GM12878 (cell line): ENCODE results near the gene EIF4B. TPM values are rescaled to one million over a fixed set of nuclear protein-coding genes. Genes with fewer than 3 reads are reported as not detected.
A peak's percentile ranks its signal among the peaks of the same experiment; 100 is the strongest.

ENCODE experiments used
- BCL11A ChIP-seq: IDR thresholded peaks from 2 replicates; pipeline ENCODE4 v1.6.1; 2011; ENCODE audit warnings: low read depth, low read length
- CBX3 ChIP-seq: fragments of 200-600 bp; sonication (generic); IDR thresholded peaks from 2 replicates; pipeline ENCODE4 v1.6.1; 2016; ENCODE audit warnings: low read depth, borderline replicate concordance
- EP300 ChIP-seq, 2 experiments: fragments of 150-350 bp in 1 of 2; IDR thresholded peaks; 2 replicates each; pipeline ENCODE4 v1.6.1; 2011 to 2012; ENCODE audit warnings: low read depth in 2 of 2, low read length in 2 of 2, borderline replicate concordance in 1 of 2, improper control_type of control experiment in 1 of 2, inconsistent platforms in 1 of 2; ENCODE audit not compliant: control insufficient read depth in 1 of 2
- ETV6 ChIP-seq, 2 experiments: fragments of 450-650 bp in 1 of 2; IDR thresholded peaks in 1 of 2; conservative IDR thresholded peaks in 1 of 2; 2 replicates each; pipeline ENCODE4 v1.6.1; 2014; ENCODE audit warnings: antibody characterized with exemption in 1 of 2, borderline replicate concordance in 1 of 2, low read depth in 1 of 2, mild to moderate bottlenecking in 1 of 2, moderate library complexity in 1 of 2
- FOXK2 ChIP-seq: fragments of 450-650 bp; IDR thresholded peaks from 2 replicates; pipeline ENCODE4 v1.6.1; 2017; ENCODE audit warnings: mild to moderate bottlenecking, moderate library complexity
- HDGF ChIP-seq: fragments of 450-650 bp; IDR thresholded peaks from 2 replicates; pipeline ENCODE4 v1.6.1; 2016; ENCODE audit warnings: antibody characterized with exemption
- IRF4 ChIP-seq: IDR thresholded peaks from 2 replicates; pipeline ENCODE4 v1.6.1; 2011; ENCODE audit warnings: low read depth, low read length
- JUND ChIP-seq: IDR thresholded peaks from 2 replicates; pipeline ENCODE4 v1.6.1; 2012; ENCODE audit warnings: low read depth, mild to moderate bottlenecking, low read length, improper control_type of control experiment, moderate library complexity
- KDM1A ChIP-seq: fragments of 200-600 bp; sonication (generic); IDR thresholded peaks from 2 replicates; pipeline ENCODE4 v1.6.1; 2016; ENCODE audit warnings: borderline replicate concordance
- MEF2B ChIP-seq: fragments of 450-650 bp; IDR thresholded peaks from 2 replicates; pipeline ENCODE4 v1.6.1; 2018; ENCODE audit warnings: mild to moderate bottlenecking, moderate library complexity; ENCODE audit not compliant: partially characterized antibody, poor library complexity, severe bottlenecking
- MTA2 ChIP-seq: fragments of 450-650 bp; IDR thresholded peaks from 2 replicates; pipeline ENCODE4 v1.6.1; 2016; ENCODE audit warnings: low read depth, mild to moderate bottlenecking, moderate library complexity
- MYB ChIP-seq: fragments of 150-350 bp; IDR thresholded peaks from 2 replicates; pipeline ENCODE4 v1.6.1; 2014; ENCODE audit warnings: mild to moderate bottlenecking, low read depth, low read length, borderline replicate concordance
- NFYA ChIP-seq: IDR thresholded peaks from 2 replicates; pipeline ENCODE4 v1.6.1; 2011; ENCODE audit warnings: low read depth, mild to moderate bottlenecking, low read length, improper control_type of control experiment, borderline replicate concordance
- NRF1 ChIP-seq: conservative IDR thresholded peaks from 2 replicates; pipeline ENCODE4 v1.6.1; 2011; ENCODE audit warnings: mild to moderate bottlenecking, low read depth, low read length, improper control_type of control experiment
- POU2F2 ChIP-seq: IDR thresholded peaks from 3 replicates; pipeline ENCODE4 v1.6.1; 2011; ENCODE audit warnings: low read depth, mild to moderate bottlenecking, low read length, borderline replicate concordance
- SPI1 ChIP-seq: IDR thresholded peaks from 2 replicates; pipeline ENCODE4 v1.6.1; 2011; ENCODE audit warnings: low read depth, mild to moderate bottlenecking, low read length, moderate library complexity, borderline replicate concordance; ENCODE audit not compliant: insufficient read depth
- STAT3 ChIP-seq: IDR thresholded peaks from 2 replicates; pipeline ENCODE4 v1.6.1; 2011; ENCODE audit warnings: low read depth, low read length, improper control_type of control experiment
- SUPT20H ChIP-seq: IDR thresholded peaks from 2 replicates; pipeline ENCODE4 v1.6.1; 2011; ENCODE audit warnings: low read depth, mild to moderate bottlenecking, low read length, moderate library complexity, borderline replicate concordance; ENCODE audit not compliant: control insufficient read depth
- TARDBP ChIP-seq: IDR thresholded peaks from 2 replicates; pipeline ENCODE4 v1.6.1; 2016; ENCODE audit warnings: borderline replicate concordance
- WRNIP1 ChIP-seq: IDR thresholded peaks from 2 replicates; pipeline ENCODE4 v1.6.1; 2011; ENCODE audit warnings: low read depth, low read length, improper control_type of control experiment, borderline replicate concordance
- ZNF217 ChIP-seq: fragments of 450-650 bp; IDR thresholded peaks from 2 replicates; pipeline ENCODE4 v1.6.1; 2017; ENCODE audit warnings: antibody characterized with exemption, mild to moderate bottlenecking
- polyA plus RNA-seq, 11 experiments: library from polyadenylated mRNA; depleted of rRNA in 4 of 11; unstranded in 6 of 11; stranded (reverse) in 5 of 11; fragments of >200 nt; fragmentation: Nextera tagmentation in 4 of 11; fragmentation: Illumina TruSeq in 1 of 11; extraction: Ambion mirVana in 4 of 11; extraction: Trizol in 1 of 11; gene quantifications; 1 replicate in 1 of 11; 2 replicates in 10 of 11; pipeline versions ENCODE4 v1.2.1 to v1.2.3, GENCODE V29; 2011 to 2016; ENCODE audit warnings: inconsistent platforms in 2 of 11, missing spikeins in 2 of 11, low read depth in 1 of 11
- total RNA-seq, 4 experiments: library from RNA; depleted of rRNA in 3 of 4; stranded (reverse); fragments of >200 nt in 3 of 4; fragmentation: Illumina TruSeq in 1 of 4; extraction: Trizol in 1 of 4; gene quantifications; 2 replicates each; pipeline versions ENCODE4 v1.2.1 to v1.2.3, GENCODE V29; 2013 to 2021
- TF ChIP-seq, protein P1 (sequence below): fragments of 450-650 bp; IDR thresholded peaks from 2 replicates; pipeline ENCODE4 v1.6.1; 2017; ENCODE audit warnings: antibody characterized with exemption, mild to moderate bottlenecking, moderate library complexity
- TF ChIP-seq, protein P2 (sequence below), 3 experiments: IDR thresholded peaks in 2 of 3; conservative IDR thresholded peaks in 1 of 3; 2 replicates each; pipeline ENCODE4 v1.5.1; 2011; ENCODE audit warnings: low read depth in 3 of 3, low read length in 3 of 3, mild to moderate bottlenecking in 3 of 3, control low read depth in 2 of 3, moderate library complexity in 2 of 3, inconsistent platforms in 1 of 3, mixed read lengths in 1 of 3; ENCODE audit not compliant: control insufficient read depth in 2 of 3, insufficient read depth in 1 of 3; ENCODE audit errors: extremely low read depth in 1 of 3
- TF ChIP-seq, protein P3 (sequence below): IDR thresholded peaks from 2 replicates; pipeline ENCODE4 v1.6.1; 2011; ENCODE audit warnings: mild to moderate bottlenecking, low read depth, low read length, moderate library complexity; ENCODE audit not compliant: insufficient replicate concordance

The EIF4B gene
- total and polyA plus RNA-seq, 10 of the 15 experiments (the other 5 are each of a cell fraction or from before 2014, with no cell fraction given): 123 to 752 (median 431) TPM

DNA sequence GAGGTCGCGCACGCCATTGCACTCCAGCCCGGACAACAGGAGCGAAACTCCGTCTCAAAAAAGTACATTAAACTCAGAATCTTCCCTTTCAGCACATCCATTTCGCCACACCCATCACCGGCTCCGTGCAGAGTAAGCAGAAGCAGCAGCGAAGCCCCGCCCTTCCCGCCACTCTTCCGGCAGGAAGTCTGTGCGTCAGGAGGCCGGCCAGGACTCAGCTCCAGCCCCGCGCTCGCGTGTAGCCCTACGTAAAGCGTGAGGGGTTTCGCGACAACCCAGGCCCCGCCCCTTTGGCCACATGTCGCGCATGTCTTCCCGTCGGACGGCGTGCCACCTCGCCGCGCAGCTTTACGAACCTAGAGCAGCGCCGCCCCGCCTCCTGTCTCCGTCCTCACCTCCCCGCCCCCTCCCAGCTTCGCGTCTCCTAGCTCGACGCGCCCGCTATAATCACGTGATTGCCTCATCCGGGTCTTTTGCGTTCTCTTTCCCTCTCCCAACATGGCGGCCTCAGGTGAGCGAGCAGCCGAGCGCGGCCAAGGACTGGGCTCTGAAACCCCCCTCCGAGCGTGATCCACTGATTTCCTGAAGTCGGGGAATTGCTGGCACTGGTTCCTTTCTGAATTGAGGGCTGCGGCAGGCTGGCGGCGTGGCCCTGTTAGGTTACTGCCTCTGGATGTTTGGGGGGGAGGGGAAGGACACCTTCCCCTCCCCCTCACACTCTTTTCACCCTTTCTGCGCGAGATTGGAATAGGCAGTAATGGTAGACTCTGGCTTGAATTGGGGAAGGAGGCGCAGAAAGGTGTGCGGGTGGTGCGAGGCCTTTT, at the start of gene EIF4B (continued):
- TF ChIP-seq, protein P1, sequence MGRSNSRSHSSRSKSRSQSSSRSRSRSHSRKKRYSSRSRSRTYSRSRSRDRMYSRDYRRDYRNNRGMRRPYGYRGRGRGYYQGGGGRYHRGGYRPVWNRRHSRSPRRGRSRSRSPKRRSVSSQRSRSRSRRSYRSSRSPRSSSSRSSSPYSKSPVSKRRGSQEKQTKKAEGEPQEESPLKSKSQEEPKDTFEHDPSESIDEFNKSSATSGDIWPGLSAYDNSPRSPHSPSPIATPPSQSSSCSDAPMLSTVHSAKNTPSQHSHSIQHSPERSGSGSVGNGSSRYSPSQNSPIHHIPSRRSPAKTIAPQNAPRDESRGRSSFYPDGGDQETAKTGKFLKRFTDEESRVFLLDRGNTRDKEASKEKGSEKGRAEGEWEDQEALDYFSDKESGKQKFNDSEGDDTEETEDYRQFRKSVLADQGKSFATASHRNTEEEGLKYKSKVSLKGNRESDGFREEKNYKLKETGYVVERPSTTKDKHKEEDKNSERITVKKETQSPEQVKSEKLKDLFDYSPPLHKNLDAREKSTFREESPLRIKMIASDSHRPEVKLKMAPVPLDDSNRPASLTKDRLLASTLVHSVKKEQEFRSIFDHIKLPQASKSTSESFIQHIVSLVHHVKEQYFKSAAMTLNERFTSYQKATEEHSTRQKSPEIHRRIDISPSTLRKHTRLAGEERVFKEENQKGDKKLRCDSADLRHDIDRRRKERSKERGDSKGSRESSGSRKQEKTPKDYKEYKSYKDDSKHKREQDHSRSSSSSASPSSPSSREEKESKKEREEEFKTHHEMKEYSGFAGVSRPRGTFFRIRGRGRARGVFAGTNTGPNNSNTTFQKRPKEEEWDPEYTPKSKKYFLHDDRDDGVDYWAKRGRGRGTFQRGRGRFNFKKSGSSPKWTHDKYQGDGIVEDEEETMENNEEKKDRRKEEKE: no peak
- TF ChIP-seq JUND (no peak), NRF1 (peak; percentile 58), SUPT20H (no peak), FOXK2 (no peak), STAT3 (no peak), EP300 (IDR thresholded peaks at IDR 0.05; ENCODE audit: borderline replicate concordance in 1 of 2, control insufficient read depth in 1 of 2, low read depth in 2 of 2, low read length in 2 of 2) (0 out of 4 replicates have a peak, but pooled peaks have one; percentile 30 to 43), MEF2B (peak; percentile 35), MYB (no peak), ETV6 (conservative IDR thresholded peaks at IDR 0.05 in 1 of 2, IDR thresholded peaks at IDR 0.05 in 1 of 2; ENCODE audit: borderline replicate concordance in 1 of 2, low read depth in 1 of 2) (no peak), POU2F2 (peak; percentile 7; the same call in 1 of the 3 replicates), WRNIP1 (no peak), BCL11A (no peak), KDM1A (no peak), ZNF217 (no peak), IRF4 (no peak), CBX3 (no peak), TARDBP (0 out of 2 replicates have a peak, but pooled peaks have one; percentile 69), SPI1 (peak; percentile 38; the same call in 1 of the 2 replicates), NFYA (no peak), HDGF (peak; percentile 100), MTA2 (0 out of 2 replicates have a peak, but pooled peaks have one; percentile 18)
- TF ChIP-seq, protein P2, sequence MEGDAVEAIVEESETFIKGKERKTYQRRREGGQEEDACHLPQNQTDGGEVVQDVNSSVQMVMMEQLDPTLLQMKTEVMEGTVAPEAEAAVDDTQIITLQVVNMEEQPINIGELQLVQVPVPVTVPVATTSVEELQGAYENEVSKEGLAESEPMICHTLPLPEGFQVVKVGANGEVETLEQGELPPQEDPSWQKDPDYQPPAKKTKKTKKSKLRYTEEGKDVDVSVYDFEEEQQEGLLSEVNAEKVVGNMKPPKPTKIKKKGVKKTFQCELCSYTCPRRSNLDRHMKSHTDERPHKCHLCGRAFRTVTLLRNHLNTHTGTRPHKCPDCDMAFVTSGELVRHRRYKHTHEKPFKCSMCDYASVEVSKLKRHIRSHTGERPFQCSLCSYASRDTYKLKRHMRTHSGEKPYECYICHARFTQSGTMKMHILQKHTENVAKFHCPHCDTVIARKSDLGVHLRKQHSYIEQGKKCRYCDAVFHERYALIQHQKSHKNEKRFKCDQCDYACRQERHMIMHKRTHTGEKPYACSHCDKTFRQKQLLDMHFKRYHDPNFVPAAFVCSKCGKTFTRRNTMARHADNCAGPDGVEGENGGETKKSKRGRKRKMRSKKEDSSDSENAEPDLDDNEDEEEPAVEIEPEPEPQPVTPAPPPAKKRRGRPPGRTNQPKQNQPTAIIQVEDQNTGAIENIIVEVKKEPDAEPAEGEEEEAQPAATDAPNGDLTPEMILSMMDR (IDR thresholded peaks at IDR 0.05 in 2 of 3, conservative IDR thresholded peaks at IDR 0.05 in 1 of 3; ENCODE audit: control insufficient read depth in 2 of 3, extremely low read depth in 1 of 3, insufficient read depth in 1 of 3, low read depth in 3 of 3, low read length in 3 of 3): no peak
- TF ChIP-seq, protein P3, sequence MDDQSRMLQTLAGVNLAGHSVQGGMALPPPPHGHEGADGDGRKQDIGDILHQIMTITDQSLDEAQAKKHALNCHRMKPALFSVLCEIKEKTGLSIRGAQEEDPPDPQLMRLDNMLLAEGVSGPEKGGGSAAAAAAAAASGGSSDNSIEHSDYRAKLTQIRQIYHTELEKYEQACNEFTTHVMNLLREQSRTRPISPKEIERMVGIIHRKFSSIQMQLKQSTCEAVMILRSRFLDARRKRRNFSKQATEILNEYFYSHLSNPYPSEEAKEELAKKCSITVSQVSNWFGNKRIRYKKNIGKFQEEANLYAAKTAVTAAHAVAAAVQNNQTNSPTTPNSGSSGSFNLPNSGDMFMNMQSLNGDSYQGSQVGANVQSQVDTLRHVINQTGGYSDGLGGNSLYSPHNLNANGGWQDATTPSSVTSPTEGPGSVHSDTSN: peak; percentile 31
